T-helper 17 cell (primary cell): ENCODE data around the gene STS. TPM values are rescaled to one million over a fixed set of nuclear protein-coding genes. Genes with fewer than 3 reads are reported as not detected.
"Not testable (repeated sequence)": the region's sequence is repeated elsewhere in the genome, so short reads cannot be mapped to it uniquely, and the experiment has no call there.

Source experiments
- ATAC-seq: fragments of 150-1000 bp; cut with Tn5 transposase; 2 replicates; pipeline ENCODE4 v1.10.0; 2021; ENCODE audit warnings: mild to moderate bottlenecking, moderate library complexity
- DNase-seq, 3 donors: peaks; one replicate each; pipeline versions ENCODE4 v3.0.0 to v3.0.0-alpha.2; 2020 to 2021
- H3K9me3 ChIP-seq: one replicate; pipeline ENCODE4 v1.7.0; 2013; ENCODE audit warnings: low read length, mild to moderate bottlenecking; ENCODE audit not compliant: control insufficient read depth, poor library complexity, severe bottlenecking
- H3K27ac Mint-ChIP-seq: one replicate; pipeline ENCODE4 v1.8.0; 2022; ENCODE audit warnings: mild to moderate bottlenecking, moderate library complexity, mixed read lengths
- H3K27me3 Mint-ChIP-seq: one replicate; pipeline ENCODE4 v1.8.0; 2022; ENCODE audit warnings: mixed read lengths
- H3K36me3 Mint-ChIP-seq: one replicate; pipeline ENCODE4 v1.8.0; 2022; ENCODE audit warnings: low read depth, mixed read lengths
- H3K4me1 Mint-ChIP-seq: one replicate; pipeline ENCODE4 v1.8.0; 2022; ENCODE audit warnings: mild to moderate bottlenecking, mixed read lengths
- H3K4me3 Mint-ChIP-seq: one replicate; pipeline ENCODE4 v1.8.0; 2022; ENCODE audit warnings: mild to moderate bottlenecking, moderate library complexity, mixed read lengths
- total RNA-seq, 4 donors: library from RNA in 2 of 4; stranded (reverse) in 2 of 4; gene quantifications; one replicate each; pipeline ENCODE4 v1.2.3 and lab custom pipeline; 2022 to 2026

The STS gene
- total RNA-seq, 2 donors from 2014 or later = 1.1 to 1.2 TPM

DNA sequence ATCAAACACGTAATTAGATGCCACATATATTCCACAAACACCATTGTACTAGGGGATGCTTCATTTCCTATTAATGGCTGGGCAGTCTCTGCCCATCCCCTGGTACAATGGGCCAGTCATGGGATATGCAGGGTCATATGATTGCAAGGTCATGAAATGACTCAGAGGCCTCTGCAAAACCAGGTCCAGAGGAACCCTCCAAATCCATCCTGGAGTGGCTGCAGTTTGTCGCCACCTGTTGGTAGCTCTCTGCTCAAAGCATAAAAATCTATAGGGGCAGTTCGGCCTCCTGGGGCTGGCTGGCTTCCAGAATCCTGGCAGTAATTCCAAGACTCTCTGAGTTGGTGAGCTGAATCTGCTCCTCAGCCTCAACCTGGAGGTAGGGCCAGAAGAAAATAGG lies 23.4 kb downstream of the STS start:
- Mint-ChIP-seq H3K4me3 (no peak overlapping the region), H3K4me1 (no peaks in the 10 kb centered on the region), H3K27ac (no peak overlapping the region), H3K27me3 (no peaks in the 10 kb centered on the region), H3K36me3 (no peaks in the 10 kb centered on the region)
- no peaks in the 10 kb centered on the region for H3K9me3 ChIP-seq
- DNase-seq = peak in 1 of 3 donors; percentile 5
- ATAC-seq = no peak

DNA sequence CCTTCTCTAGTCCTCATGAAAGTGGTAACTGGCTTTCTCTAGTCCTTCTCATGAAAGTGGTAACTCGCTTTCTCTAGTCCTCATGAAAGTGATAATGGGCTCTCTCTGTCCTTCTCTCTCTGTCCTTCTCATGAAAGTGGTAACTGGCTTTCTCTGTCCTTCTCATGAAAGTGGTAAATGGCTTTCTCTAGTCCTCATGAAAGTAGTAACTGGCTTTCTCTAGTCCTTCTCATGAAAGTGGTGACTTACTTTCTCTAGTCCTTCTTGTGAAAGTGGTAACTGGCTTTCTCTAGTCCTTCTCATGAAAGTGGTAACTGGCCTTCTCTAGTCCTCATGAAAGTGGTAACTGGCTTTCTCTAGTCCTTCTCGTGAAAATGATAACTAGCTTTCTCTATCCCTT lies 31.3 kb downstream of the STS start:
- not testable (repeated sequence) for H3K27me3 Mint-ChIP-seq, H3K27ac Mint-ChIP-seq, DNase-seq, ATAC-seq, H3K4me1 Mint-ChIP-seq, H3K4me3 Mint-ChIP-seq, H3K36me3 Mint-ChIP-seq, H3K9me3 ChIP-seq

DNA sequence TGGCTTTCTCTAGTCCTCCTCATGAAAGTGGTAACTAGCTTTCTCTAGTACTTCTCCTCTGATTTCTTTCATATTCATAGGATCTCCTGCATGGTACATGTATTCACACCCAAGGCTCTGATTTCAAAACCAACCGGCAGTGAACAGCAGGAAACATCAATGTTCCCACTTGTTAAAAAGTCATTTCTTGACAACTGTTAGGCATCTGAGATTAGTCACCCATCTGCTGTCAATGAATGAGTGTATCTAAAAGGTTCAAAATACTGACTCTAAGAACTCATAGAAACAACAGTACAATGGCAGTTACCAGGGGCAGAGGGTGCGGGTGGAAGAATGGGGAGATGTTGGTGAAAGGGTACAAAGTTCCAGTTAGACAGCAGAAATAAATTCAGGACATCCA lies 31.9 kb downstream of the STS start:
- ATAC-seq = no peak

GRCh38 chrX:7184816-7185215 lies 37.3 kb downstream of the STS start:
- H3K4me1 Mint-ChIP-seq = peaks cover 2% of the 10 kb centered on the region
- ATAC-seq (no peak), DNase-seq (no peak)
- H3K36me3 Mint-ChIP-seq = no peaks in the 10 kb centered on the region
- H3K9me3 ChIP-seq = no peaks in the 10 kb centered on the region
- H3K27ac Mint-ChIP-seq = no peak overlapping the region
- H3K4me3 Mint-ChIP-seq = no peak overlapping the region
- H3K27me3 Mint-ChIP-seq = no peaks in the 10 kb centered on the region

More for the DNA sequence above, 31.9 kb downstream of the STS start:
- Mint-ChIP-seq H3K4me1 (no peaks in the 10 kb centered on the region), H3K27me3 (no peaks in the 10 kb centered on the region), H3K36me3 (no peaks in the 10 kb centered on the region), H3K27ac (no peak overlapping the region), H3K4me3 (no peak overlapping the region)
- no peaks in the 10 kb centered on the region for H3K9me3 ChIP-seq
- DNase-seq = no peak

- no peak for DNase-seq
- H3K36me3 Mint-ChIP-seq = no peaks in the 10 kb centered on the region
- no peak for ATAC-seq
- no peaks in the 10 kb centered on the region for H3K9me3 ChIP-seq
- H3K27ac Mint-ChIP-seq = no peak overlapping the region
- H3K27me3 Mint-ChIP-seq = no peaks in the 10 kb centered on the region
- peaks cover 2% of the 10 kb centered on the region for H3K4me1 Mint-ChIP-seq
- H3K4me3 Mint-ChIP-seq = no peak overlapping the region
Measured at GRCh38 chrX:7188672-7189071, 41.2 kb downstream of the STS start.

DNA sequence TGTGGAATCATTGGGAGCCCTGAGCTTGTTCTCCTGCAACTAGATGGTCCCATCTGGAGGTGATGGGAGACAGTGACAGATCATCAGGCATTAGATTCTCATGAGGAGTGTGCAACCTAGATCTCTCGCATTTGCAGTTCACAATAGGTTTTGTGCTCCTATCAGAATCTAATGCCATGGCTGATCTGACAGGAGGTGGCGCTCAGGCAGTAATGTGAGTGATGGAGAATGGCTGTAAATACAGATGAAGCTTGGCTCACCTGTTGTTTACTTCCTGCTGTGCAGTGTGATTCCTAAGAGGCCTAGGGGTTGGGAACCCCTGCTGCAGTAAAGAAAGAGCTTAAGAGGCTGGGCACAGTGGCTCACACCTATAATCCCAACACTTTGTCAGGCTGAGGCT lies 42.6 kb downstream of the STS start:
- H3K36me3 Mint-ChIP-seq = no peaks in the 10 kb centered on the region
- H3K27ac Mint-ChIP-seq = no peak overlapping the region
- no peaks in the 10 kb centered on the region for H3K9me3 ChIP-seq
- no peaks in the 10 kb centered on the region for H3K27me3 Mint-ChIP-seq
- ATAC-seq = no peak
- H3K4me1 Mint-ChIP-seq = peaks cover 2% of the 10 kb centered on the region
- DNase-seq = no peak
- H3K4me3 Mint-ChIP-seq = no peak overlapping the region

DNA sequence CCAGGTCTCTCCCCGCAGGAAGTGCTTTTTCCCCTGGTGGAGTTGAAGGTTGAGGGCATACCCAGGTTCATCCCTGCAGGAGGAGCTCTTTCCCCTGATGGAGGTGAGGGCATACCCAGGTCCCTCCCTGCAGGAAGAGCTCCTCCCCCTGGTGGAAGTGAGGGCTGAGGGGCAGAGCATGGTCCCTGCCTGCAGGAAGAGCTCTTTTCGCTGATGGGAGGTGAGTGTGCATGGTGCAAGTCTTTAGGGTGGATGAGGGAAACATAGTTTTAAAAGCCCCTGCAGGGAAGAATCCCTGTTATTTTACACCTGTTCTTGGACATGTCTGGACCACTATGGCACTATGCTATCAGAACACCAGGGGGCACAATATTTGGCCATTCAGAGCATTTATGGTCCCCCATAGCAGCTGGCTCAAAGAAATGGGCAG lies 44.2 kb downstream of the STS start:
- Mint-ChIP-seq H3K27ac (no peak overlapping the region), H3K4me3 (no peak overlapping the region), H3K36me3 (no peaks in the 10 kb centered on the region), H3K27me3 (no peaks in the 10 kb centered on the region), H3K4me1 (peaks cover 2% of the 10 kb centered on the region)
- no peaks in the 10 kb centered on the region for H3K9me3 ChIP-seq
- no peak for DNase-seq
- no peak for ATAC-seq

DNA sequence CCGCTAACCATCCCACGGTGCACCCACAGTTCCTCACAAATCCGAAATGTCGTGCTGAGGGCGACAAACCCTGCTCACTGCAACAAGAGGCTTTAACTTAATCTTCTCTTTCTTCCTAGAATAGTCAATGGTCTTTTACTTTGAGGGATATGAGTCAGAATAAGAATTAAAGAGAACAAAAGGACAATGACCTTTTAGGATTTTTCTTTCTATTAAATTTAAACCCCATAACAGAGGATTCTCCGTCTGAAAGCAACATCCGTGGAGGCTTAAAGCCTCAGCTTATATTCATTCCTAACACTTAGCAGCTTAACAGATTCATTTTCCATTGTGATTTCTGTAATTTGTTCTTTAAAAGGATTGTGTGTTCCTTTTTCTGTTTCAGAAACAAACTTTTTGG lies 45.4 kb downstream of the STS start:
- H3K9me3 ChIP-seq = no peaks in the 10 kb centered on the region
- peaks cover 2% of the 10 kb centered on the region for H3K4me1 Mint-ChIP-seq
- H3K27ac Mint-ChIP-seq = no peak overlapping the region
- no peaks in the 10 kb centered on the region for H3K27me3 Mint-ChIP-seq
- no peak overlapping the region for H3K4me3 Mint-ChIP-seq
- no peaks in the 10 kb centered on the region for H3K36me3 Mint-ChIP-seq
- no peak for ATAC-seq
- no peak for DNase-seq

- Mint-ChIP-seq H3K4me1 (no peaks in the 10 kb centered on the region), H3K36me3 (no peaks in the 10 kb centered on the region), H3K27ac (no peak overlapping the region), H3K27me3 (no peaks in the 10 kb centered on the region), H3K4me3 (no peak overlapping the region)
- ATAC-seq (no peak), DNase-seq (no peak)
- H3K9me3 ChIP-seq = no peaks in the 10 kb centered on the region
Measured at GRCh38 chrX:7194606-7195005, 47.1 kb downstream of the STS start.

Other genes starting within 250 kb of the STS start
- 1 to 10 TPM; 7.4 to 8.4 TPM for gene PUDP, start 441 bp downstream of the STS start, total RNA-seq